BJ (cell line): ENCODE measurements around the gene INTS6. TPM values are rescaled to one million over a fixed set of nuclear protein-coding genes. Genes with fewer than 3 reads are reported as not detected.

Experiments used
- CTCF ChIA-PET: fragments of 350-600 bp; formaldehyde crosslinking; extraction: SDS; loops from one replicate; lab custom pipeline; 2021; ENCODE audit warnings: antibody characterized with exemption, inconsistent platforms; lab: Yijun Ruan, JAX
- POLR2A ChIA-PET: fragments of 300-600 bp; sonication (Branson Sonifier 250); formaldehyde crosslinking; extraction: SDS; loops from one replicate; lab custom pipeline; 2021; ENCODE audit warnings: antibody characterized with exemption; lab: Charles Lee
- DNase-seq: peaks from one replicate; pipeline ENCODE4 v3.0.0-alpha.2; 2011; ENCODE audit warnings: low read depth
- H3K27me3 ChIP-seq: 2 replicates; pipeline ENCODE4 v1.6.0; 2011; ENCODE audit warnings: low read length; ENCODE audit not compliant: control insufficient read depth, insufficient read depth
- H3K36me3 ChIP-seq: 2 replicates; pipeline ENCODE4 v1.5.1; 2011; ENCODE audit warnings: low read length; ENCODE audit not compliant: control insufficient read depth, insufficient read depth
- H3K4me3 ChIP-seq: 2 replicates; pipeline ENCODE4 v1.5.1; 2011; ENCODE audit warnings: low read depth, mild to moderate bottlenecking, control low read depth, low read length
- polyA plus RNA-seq: library from polyadenylated mRNA; depleted of rRNA; stranded (reverse); fragments of >200 nt; gene quantifications from 2 replicates; pipeline ENCODE4 v1.2.3, GENCODE V29; 2011; rRNA removed
- small RNA-seq: library from RNA; depleted of rRNA; stranded (forward); fragments of <200 nt; gene quantifications from one replicate; pipeline ENCODE3, GENCODE V24; 2012; ENCODE audit warnings: low replicate concordance, low read depth; ENCODE audit not compliant: insufficient read length
- TF ChIP-seq, protein P1 (sequence below): IDR thresholded peaks from 2 replicates; pipeline ENCODE4 v1.5.1; 2011; ENCODE audit warnings: low read depth, mild to moderate bottlenecking, control low read depth, inconsistent platforms, low read length, moderate library complexity; ENCODE audit not compliant: insufficient read depth

The INTS6 gene
- polyA plus RNA-seq, 1 experiment = 17.2 TPM

DNA sequence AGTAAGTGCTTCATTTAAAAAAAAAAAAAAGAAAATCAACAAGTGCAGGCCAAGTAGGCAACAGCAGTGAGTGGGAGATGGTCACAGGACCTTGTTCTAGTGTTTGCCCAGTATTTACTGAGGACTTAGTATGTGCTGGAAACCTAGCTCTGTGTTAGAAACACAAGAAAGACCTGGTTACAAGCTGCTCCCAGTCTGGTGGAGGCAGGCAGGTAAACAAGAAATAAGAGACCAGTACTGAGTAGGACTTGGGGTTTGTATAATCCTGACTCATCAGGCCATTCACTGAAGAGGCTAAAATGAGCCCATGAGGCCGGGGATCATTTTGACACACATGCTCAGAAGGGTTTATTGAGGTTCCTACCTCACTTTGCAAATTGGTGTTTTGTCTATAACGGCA, 134.8 kb downstream of the INTS6 start:
- TF ChIP-seq, protein P1, sequence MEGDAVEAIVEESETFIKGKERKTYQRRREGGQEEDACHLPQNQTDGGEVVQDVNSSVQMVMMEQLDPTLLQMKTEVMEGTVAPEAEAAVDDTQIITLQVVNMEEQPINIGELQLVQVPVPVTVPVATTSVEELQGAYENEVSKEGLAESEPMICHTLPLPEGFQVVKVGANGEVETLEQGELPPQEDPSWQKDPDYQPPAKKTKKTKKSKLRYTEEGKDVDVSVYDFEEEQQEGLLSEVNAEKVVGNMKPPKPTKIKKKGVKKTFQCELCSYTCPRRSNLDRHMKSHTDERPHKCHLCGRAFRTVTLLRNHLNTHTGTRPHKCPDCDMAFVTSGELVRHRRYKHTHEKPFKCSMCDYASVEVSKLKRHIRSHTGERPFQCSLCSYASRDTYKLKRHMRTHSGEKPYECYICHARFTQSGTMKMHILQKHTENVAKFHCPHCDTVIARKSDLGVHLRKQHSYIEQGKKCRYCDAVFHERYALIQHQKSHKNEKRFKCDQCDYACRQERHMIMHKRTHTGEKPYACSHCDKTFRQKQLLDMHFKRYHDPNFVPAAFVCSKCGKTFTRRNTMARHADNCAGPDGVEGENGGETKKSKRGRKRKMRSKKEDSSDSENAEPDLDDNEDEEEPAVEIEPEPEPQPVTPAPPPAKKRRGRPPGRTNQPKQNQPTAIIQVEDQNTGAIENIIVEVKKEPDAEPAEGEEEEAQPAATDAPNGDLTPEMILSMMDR = no peak
- POLR2A ChIA-PET = interaction anchor here (0.5 kb wide), 1 partner anchor 411 kb away, joined by 5 read pairs; no protein-coding TSS in a partner anchor
- Histone ChIP-seq H3K36me3 (no peaks in the 10 kb centered on the region), H3K4me3 (no peak overlapping the region), H3K27me3 (peaks cover 5% of the 10 kb centered on the region; the same call in 1 of the 2 replicates)
- CTCF ChIA-PET = no interaction called here
- no peak for DNase-seq

DNA sequence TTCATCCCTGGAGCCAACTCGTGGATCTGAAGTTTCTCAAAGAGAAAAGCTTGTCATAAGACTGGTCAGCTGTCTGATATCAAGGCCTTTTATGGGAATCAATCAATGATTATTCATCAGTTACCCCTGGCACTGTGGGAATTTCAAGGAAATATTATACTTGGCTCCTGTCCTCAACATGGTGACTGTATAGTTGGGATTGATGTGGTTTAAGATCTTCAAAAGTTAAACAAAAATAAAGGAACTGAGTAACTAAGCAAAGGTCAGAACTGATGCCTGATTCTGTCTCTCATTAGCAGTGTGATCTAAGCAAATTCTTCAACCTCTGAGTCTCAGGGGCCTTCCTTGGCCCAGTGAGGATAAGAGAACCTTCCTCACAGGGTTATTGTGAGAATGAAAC, 135.6 kb downstream of the INTS6 start:
- DNase-seq = no peak
- H3K4me3 ChIP-seq = no peak overlapping the region
- peaks cover 6% of the 10 kb centered on the region; the same call in 1 of the 2 replicates for H3K27me3 ChIP-seq
- H3K36me3 ChIP-seq = no peaks in the 10 kb centered on the region
- TF ChIP-seq, protein P1 = no peak
- ChIA-PET CTCF (no interaction called here), POLR2A (no interaction called here)

DNA sequence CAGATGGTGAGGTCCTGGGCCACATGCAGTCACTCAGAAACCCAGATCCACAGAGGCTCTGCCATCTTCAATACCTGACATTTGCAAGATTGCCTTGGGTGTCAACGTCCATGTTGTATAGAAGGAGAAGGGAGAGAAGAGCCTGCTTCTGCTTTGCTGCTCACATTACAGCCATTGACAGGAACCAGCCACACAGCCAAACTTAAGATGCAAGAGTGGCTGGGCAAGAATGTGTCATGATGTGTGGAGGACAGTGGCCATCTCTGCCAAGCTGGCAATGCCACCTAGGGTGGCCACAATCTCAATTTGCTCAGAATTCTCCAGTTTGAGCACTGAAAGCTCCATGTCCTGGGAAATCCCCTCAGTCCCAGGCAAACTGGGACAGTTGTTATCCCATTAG, 139.2 kb downstream of the INTS6 start:
- TF ChIP-seq, protein P1 = no peak
- no peak overlapping the region for H3K4me3 ChIP-seq
- ChIA-PET CTCF (no interaction called here), POLR2A (no interaction called here)
- H3K27me3 ChIP-seq = peaks cover 6% of the 10 kb centered on the region; the same call in 1 of the 2 replicates
- no peak for DNase-seq
- H3K36me3 ChIP-seq = no peaks in the 10 kb centered on the region

DNA sequence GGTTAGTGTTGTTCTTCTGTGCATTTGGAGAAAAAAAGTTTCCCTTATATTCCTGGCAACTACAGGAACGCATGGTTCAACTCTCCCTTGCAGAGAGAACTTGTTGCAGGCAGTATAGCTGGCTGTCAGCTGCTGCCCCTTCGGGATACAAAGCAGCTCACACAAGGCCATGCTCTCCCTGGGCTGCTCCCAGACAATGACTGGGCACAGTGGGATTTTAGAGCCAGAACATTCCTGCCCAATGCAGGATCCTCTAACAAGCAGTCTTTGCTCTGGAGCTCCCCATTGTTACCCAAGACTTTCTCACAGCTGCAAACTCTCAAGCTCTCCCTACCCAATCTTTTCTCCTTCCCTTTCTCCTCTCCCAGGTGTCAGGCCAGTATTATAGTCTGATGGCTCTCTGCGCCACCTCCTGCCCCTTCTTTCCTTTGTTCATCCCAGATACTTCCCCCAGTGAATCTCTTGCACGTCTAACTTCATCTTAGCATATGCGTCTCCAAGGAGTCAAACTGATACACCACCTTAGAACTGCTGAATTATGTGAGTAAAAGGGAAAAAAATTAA, 140.8 kb downstream of the INTS6 start:
- no peak overlapping the region for H3K4me3 ChIP-seq
- peaks cover 6% of the 10 kb centered on the region; the same call in 1 of the 2 replicates for H3K27me3 ChIP-seq
- ChIA-PET POLR2A (no interaction called here), CTCF (interaction anchor here (1.3 kb wide), 1 partner anchor 9 kb away, joined by 3 read pairs; no protein-coding TSS in a partner anchor)
- TF ChIP-seq, protein P1 = no peak
- DNase-seq = no peak
- no peaks in the 10 kb centered on the region for H3K36me3 ChIP-seq

Small RNA genes lying within 50 kb of the gene (small RNA-seq; reads per million reads assigned to genes)
- gene MIR5693 = not detected
- not detected for gene RN7SL320P
- not detected for gene SNRPGP11

Other genes with a start within 250 kb of the INTS6 start
- gene FAM124A, start 230.6 kb downstream of the INTS6 start, polyA plus RNA-seq = 0.02 and 0.06 TPM in 2 replicates
- gene SERPINE3, start 113.3 kb downstream of the INTS6 start, polyA plus RNA-seq = not detected in 2 replicates
- 4.3 and 5.6 TPM in 2 replicates for gene WDFY2, start 131.4 kb upstream of the INTS6 start, polyA plus RNA-seq